ENCODE results near the gene PSMC3. TPM values are rescaled to one million over a fixed set of nuclear protein-coding genes. Genes with fewer than 3 reads are reported as not detected.

Gene PSMC3
- polyA plus RNA-seq, 12 donors = 114 to 200 (median 127) TPM; not detected in 1

DNA sequence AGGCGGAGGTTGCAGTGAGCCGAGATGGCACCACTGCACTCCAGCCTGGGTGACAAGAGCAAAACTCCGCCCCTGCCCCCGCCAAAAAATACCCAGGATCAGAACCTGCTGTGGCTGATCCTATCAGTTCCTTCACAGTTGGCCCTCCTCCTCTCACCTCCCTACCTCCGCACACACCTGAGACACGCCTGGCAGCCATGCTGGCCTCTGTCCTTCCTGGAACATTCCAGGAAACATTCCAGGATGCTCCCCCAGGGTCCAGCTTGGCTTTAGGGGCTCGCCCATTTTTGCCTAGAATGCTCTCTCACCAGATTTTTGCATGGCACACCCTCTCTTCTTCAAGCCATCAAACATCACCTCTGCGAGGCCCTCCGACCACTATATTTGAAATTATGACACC is 20.6 kb upstream of the PSMC3 start:
- DNase-seq = no peak

DNA sequence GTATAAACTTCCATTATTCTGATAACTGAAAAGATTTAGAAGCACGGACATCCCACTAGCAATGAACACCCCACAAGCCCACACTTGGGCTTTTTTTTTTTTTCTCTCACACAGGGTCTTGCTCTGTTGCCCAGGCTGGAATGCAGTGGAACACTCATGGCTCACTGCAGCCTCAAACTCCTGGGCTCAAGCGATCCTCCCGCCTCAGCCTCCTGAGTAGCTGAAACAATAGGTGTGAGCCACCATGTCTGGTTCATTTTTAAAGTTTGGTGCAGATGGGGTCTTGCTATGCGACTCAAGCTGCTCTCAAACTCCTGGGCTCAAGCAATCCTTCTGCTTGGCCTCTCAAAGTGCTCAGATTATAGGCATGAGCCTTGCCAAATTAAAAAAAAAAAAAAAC is 19.6 kb upstream of the PSMC3 start:
- DNase-seq = no peak

DNA sequence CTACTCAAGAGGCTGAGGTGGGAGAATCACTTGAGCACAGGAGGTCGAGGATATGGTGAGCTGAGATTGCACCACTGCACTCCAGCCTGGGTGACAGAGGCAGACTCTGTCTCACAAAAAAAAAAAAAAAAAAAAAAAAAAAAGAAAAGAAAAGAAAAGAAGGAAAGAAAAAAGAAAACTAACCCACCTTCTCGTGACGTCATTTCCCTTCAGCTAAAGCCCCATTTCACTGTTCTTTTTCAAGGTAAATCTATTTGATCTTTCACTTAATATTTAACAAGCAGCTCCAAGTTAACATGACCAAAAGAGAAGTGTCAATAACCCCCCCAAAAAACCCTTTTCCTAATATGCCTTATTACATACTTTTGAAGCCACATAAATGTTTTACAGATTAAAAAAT is 17.6 kb upstream of the PSMC3 start:
- no peak for DNase-seq

DNA sequence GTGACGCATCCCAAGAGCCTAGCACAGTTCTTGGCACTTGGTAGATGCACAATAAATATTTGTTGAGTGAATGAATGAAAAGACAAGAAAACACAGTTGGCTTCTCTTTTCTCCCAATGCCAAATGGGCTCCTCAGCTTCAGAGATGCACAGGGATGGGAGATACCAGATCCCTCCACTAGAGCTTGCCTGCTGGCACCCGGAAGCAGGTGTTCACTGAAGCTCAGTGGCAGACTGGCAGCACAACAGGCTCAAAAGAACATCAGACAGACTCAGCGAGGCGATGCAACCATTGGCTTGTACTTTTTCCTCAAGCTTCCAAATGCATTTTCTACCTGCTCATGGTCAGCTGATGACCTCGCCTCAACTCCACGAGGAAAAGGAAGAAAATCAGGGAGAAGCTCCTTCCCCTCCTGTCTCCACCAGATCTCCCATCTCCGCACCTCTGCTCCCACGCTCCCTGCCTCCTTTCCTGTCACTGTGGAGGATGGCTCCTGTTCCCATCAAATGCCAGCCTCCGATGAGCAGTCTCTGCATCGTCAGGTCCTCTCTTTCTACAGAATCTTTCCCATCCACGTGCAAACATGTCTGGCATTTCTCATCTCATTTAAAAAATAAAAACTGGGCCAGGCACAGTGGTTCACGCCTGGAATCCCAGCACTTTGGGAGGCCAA is 16.9 kb upstream of the PSMC3 start:
- no peak for DNase-seq

DNA sequence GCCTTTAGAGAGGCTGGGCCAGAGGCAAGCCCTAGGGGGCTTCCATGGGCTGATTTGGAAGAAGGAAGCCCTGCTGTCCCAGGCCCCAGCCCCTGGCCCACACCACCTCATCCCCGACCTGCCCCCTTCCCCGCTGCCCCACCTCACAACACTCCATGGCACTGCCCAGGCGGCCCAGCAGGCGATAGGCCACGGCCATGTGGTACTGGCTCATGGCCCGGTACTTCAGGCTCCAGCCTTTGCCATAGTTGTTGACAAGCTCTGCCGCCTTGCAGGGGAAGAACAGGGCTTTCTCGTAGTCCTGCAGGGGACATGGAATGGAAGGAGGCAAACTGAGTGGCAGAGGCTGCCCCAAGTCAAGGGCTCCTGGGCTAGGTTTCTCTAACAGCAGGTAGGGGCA is 16.3 kb upstream of the PSMC3 start:
- DNase-seq = no peak

DNA sequence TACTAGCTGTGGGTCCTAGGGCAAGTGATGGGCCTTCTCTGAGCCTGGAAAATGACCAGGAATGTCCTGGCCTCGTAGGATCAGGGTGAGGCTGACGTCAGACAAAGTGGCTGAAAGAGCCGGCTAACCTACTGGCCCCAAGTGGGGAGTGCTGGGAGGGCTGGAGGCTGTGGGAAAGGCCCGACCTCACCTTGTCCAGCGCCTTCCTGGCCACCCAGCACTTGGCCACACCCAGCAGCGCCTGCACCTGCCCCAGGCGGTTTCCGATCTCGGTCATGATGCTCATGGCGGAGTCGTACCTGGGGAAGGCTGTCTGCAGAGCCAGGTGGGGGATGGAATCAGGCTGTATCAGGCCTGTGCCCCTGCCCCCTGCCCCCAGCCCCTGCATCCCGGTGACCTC is 15.2 kb upstream of the PSMC3 start:
- DNase-seq = no peak

DNA sequence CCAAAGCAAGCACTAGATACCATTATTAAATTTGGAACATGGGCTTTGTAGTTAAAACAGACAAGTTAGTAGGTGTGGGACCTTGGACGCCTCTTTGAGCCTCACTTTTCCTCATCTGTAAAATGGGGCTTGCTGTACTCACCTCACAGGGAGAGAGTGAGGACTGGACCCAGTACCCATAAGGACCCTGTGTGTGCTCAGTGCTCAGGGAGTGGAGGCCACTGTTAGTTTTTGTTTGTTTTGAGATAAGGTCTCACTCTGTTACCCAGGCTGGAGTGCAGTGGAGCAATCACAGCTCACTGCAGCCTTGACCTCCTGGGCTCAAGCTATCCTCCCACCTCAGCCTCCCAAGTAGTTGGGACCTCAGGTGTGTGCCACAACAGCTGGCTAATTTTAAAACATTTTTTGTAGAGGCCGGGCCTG is 13.8 kb upstream of the PSMC3 start:
- DNase-seq = no peak

DNA sequence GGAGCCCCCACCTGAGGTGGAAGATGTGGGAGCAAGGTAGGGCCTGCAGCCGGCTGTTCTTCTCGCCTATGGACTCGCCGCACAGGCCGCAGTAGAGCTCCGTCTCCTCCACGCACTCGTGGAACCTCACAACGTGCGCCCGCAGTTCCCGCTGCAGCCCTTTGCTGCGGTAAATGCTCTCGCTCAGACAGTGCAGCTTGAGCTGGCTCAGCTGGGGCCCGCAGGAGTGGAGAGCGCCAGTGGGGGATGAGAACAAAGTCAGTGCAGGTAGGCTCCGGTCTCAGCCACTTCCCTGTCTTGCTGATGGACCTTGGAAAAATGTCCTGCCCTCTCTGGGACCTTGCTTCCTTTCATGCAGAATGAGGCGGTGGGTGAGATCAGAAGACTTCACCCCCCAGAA is 12.5 kb upstream of the PSMC3 start:
- no peak for DNase-seq

DNA sequence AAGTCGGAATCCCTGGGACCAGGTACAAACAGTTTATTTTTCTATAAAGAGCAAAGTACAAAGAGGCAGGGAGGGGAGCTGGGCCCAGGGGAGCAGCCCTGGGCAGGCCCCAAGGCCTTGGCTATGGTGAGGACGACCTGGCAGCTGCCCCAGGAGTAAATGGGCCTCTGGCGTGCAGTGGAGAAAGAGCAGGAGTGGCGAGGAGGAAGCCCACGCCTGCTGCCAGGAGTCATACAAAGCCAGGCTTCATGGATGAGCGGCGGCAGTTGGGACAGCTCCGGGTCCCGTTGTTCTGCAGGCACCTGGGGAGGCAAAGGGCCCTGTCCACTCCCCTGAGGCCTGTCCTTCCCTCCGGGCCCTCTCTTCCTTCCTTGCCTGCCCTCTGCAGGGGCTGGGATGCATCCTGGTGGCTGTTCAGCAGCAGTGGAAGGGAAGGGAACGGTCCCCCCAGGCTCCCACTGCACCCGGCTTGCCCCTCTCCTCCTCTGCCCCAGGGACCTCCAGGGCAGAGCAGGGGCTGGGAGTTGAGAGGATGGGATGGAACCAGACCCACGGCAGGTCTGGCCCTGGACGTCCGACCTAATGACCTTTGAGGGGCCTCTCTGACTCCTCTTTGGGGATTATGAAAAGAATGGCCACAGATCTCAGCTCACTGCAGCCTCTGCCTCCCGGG is 11.6 kb upstream of the PSMC3 start:
- DNase-seq = no peak

DNA sequence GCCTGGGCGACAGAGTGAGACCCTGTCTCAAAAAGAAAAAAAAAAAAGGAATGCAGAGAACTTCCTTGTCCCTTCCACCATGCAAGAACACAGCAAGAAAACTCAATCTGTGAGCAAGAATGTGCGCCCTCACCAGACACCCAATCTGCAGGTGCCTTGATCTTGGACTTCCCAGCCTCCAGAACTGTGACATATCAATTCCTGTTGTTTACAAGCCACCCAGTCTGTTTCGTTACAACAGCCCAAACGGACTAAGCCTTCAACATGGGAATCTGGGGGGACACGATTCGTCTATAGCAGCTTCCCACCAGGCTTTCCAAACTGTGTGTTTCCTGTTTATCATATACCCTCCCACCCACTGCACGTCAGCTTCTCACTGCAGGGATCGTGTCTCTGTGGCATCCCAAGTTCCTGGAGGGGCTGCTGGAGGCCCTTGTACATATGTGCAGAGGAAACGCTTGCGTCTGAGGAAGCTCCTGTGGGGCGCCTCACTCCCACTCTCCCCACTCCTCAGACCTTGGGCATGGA is 11.0 kb upstream of the PSMC3 start:
- DNase-seq = no peak

DNA sequence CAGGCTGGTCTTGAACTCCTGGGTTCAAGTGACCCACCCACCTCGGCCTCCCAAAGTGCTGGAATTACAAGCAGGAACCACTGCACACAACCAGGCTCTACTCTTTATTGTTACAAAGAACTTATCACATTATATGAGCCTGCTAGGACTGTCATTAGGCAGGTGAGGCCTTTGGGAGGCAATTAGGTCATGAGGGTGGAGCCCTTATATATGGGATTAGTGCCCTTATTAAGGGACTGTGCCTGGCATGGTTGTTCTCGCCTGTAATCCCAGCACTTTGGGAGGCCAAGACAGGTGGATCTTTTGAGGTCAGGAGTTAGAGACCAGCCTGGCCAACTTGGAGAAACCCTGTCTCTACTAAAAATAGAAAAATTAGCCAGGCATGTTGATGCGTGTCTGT is 10.5 kb upstream of the PSMC3 start:
- DNase-seq = no peak

DNA sequence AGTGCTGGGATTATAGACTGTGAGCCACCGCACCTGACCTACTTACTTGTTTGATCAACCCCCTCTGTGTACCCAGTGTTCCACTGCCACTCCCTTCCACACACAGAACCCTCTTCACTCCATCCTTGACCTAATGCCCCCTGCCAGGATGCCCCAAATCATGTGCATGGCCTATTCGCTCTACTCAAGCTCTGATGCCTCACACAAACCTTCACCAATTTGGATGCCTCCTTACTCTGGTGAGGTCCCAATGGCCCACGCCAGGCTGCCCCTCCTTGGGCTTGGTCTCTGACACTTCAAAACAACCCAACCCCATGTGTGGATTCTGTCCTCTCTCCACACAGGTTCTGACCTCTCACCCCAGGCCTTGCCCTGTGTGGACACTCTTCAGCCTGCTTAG is 9.4 kb upstream of the PSMC3 start:
- no peak for DNase-seq

DNA sequence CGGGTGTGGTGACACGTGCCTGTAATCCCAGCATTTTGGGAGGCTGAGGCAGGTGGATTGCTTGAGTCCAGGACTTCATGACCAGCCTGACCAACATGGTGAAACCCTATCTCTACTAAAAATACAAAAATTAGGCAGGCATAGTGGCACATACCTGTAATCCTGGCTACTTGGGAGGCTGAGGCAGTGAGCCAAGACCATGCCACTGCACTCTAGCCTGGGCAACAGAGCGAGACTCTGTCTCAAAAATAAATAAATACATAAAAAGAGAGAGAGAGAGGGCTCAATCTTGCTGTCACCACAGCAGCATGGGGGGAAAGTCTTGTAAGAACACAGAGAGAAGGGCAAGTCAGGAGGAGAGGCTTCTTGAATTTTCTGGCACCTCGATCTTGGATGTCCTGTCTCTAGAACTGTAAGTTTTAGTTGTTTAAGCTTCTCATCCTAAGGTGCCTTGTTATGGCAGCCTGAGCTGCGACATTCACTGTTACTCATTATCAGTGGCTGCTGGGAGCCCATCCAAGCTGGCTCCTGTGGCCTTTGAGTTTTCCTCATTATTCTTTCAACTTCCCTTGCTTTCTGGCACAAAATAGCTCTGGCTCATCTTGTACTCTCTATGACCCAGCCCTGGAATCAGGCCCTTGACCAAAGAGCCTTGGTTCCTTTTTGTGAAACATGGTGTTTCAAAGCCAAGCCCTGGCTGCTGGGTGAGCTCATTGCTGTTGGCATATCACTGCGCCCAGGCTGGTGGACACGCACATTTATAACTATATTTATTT is 8.0 kb upstream of the PSMC3 start:
- DNase-seq = no peak

DNA sequence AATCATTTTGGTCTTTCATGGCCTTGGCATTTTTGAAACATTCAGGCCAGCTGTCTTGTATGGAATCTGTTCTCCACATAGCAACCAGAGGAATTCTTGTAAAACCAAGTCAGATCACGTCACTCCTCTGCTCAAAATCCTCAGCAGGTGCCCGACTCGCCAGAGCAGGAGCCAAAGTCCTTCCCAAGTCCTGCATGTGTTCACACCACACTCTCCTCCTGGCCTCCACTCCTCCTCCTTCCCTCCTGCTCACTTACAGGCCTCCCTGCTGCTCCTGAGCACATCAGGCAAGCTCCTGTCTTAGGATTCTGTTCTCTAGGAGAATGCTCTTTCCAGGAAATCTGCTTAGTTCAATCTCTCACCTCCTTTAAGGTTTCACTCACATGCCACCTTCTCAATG is 6.9 kb upstream of the PSMC3 start:
- no peak for DNase-seq

DNA sequence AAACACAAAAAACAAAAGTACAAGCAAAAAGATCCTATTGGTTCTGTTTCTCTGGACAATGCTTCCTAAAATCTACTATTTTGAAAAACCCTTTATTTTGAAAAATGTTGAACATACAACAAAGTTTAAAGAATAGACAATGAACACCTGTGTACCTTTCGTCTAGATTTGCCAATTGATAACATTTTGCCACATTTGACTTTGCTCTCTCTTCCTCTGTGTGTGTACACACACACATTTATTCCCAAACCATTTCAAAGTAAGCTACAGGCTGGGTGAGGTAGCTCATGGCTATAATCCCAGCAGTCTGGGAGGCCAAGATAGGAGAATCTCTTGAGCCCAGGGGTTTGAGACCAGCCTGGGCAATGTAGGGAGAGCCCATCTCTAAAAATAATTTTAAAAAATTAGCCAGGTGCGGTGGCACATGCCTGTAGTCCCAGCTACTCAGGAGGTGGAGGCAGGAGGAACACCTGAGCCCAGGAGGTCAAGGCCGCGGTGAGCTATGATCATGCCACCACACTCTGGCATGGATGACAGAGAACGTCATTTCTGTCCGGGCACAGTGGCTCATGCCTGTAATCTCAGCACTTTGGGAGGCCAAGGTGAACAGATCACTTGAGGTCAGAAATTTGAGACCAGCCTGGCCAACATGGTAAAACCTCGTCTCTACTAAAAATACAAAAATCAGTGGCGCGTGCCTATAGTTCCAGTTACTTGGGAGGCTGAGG is 5.3 kb upstream of the PSMC3 start:
- no peak for DNase-seq

DNA sequence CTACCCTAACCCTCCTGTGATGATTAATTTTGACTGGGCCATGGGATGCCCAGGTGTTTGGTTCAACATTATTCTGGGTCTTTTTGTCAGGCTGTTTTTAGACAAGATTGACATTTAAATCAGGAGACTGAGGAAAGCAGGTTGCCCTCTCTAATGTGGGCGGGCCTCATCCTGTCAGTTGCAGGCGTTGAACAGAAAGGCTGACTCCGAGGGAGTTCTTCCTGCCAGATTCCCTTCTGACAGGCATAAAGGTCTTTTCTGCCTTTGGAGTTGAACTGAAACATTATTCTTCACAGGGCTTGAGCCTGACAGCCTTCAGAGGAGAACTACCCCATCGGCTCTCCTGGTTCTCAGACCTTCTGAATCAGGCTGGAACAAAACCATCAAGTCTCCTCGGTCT is 4.3 kb upstream of the PSMC3 start:
- no peak for DNase-seq

DNA sequence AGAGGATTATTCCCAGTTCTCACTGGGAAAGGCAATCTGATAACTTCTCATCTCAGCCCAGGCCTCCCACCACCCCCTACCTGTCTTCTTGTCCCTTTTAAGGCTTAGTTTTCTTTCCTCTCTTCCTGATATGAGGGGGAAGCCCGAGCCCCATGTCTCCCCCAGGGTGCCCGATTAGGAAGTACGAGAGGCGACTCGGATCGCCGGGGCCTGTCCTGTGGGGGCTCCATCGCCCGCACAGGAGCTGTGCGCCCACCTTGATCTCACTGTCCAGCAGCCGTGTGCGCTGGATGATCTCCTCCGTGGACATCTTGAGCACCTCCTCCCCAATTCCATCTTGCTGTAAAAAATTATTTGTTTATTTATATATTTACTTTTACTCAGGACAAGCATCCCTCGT is 628 bp downstream of the PSMC3 start:
- DNase-seq = no peak

DNA sequence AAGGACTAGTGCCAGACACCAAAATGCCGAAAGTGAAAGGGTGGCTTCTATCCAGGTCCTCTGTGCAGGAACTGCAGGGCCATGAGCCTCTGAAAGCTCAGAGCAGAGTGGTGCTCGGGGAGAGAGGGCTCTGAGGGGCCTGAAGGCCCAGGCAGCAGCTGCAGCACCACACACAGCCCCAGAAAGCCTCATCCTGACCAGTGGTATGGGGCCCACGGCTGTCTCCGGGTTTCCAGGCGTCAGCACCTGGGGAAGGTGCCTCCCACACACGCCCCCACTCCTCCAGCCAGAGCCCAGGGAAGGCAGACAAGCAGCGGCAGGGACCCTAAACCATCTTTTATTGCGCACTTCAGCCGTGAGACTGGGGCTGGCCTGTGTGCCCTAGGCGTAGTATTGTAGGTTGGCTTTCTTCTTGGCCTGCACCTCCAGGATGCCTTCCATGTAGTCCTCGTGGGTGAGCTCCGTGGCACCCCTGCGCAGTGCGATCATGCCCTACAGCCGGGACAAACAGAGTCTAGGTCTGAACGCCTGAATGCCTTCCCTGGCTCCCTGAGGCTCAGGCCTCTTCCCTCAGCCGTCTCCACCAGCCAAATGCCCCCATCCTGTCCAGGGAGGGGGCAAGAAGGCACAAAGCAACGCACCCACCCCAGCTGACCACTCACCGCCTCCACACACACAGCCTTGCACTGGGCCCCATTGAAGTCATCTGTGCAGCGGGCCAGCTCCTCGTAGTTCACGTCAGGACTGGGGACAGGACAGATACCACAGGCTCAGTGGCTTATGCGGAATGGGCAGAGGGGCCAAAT is 7.6 kb downstream of the PSMC3 start:
- DNase-seq = no peak

DNA sequence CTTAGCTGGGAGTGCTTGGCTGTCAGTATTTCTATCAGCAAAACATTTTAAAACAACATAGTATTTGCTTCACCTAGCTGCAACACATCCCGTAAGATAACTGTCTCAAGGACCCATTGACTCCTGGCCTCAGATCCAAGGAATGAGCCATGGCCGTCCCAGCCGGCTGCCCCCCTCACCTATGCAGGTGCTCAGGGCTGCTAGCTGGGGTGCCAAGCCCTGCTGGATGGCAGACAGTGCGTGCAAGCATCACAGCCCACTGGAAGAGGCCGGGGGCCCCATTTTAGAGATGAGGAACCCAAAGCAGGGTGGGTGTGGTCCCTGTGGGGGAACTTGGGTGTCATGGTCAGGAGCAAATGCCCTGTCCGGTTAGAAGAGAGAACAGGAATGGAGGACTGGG is 8.5 kb downstream of the PSMC3 start:
- DNase-seq = no peak

DNA sequence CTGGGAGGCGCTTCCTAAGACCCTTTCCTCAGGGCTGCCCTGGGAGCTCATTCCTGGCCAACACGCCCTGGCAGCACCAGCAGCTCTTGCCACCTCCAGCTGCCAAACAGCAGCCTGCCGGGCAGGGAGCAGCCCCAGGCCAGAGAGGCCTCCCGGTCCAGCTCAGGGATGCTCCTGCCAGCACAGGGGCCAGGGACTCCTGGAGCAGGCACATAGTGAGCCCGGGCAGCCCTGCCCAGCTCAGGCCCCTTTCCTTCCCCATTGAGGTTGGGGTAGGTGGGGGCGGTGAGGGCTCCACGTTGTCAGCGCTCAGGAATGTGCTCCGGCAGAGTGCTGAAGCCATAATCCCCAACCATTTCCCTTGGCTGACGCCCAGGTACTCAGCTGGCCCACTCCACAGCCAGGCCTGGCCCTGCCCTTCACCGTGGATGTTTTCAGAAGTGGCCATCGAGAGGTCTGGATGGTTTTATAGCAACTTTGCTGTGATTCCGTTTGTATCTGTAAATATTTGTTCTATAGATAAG is 10.2 kb downstream of the PSMC3 start:
- peak; percentile 86 for DNase-seq
